Activated CD8-positive, alpha-beta T cell treated with anti-CD3 and anti-CD28 coated beads, Interleukin-2, amount 10 ng/mL, durations not matched to agents 7 days and 5 days (primary cell): ENCODE results near the gene PLXDC2. TPM values are rescaled to one million over a fixed set of nuclear protein-coding genes. Genes with fewer than 3 reads are reported as not detected.

Experiments used
- ATAC-seq: fragments of 150-1000 bp; cut with Tn5 transposase; one replicate; pipeline ENCODE4 v1.10.0; 2021; ENCODE audit warnings: moderate library complexity
- CTCF ChIA-PET: fragments of 350-600 bp; sonication (Branson Sonifier 250); formaldehyde crosslinking; loops from one replicate; lab custom pipeline; 2021; ENCODE audit warnings: antibody characterized with exemption; lab: Charles Lee
- POLR2A ChIA-PET: fragments of 350-600 bp; sonication (Branson Sonifier 250); formaldehyde crosslinking; loops from one replicate; lab custom pipeline; 2021; ENCODE audit warnings: antibody characterized with exemption; lab: Charles Lee
- DNase-seq: peaks from one replicate; pipeline ENCODE4 v3.0.0-alpha.2; 2020
- H3K27ac Mint-ChIP-seq: one replicate; pipeline ENCODE4 v1.8.0; 2021; ENCODE audit warnings: mild to moderate bottlenecking, mixed read lengths
- H3K27me3 Mint-ChIP-seq: one replicate; pipeline ENCODE4 v1.8.0; 2021; ENCODE audit warnings: low read depth, mixed read lengths
- H3K36me3 Mint-ChIP-seq: one replicate; pipeline ENCODE4 v1.8.0; 2021; ENCODE audit warnings: low read depth, mixed read lengths
- H3K4me1 Mint-ChIP-seq: one replicate; pipeline ENCODE4 v1.8.0; 2021; ENCODE audit warnings: low read depth, mixed read lengths
- H3K4me3 Mint-ChIP-seq: one replicate; pipeline ENCODE4 v1.8.0; 2021; ENCODE audit warnings: mild to moderate bottlenecking, mixed read lengths
- H3K9me3 Mint-ChIP-seq: one replicate; pipeline ENCODE4 v1.8.0; 2022; ENCODE audit warnings: mixed read lengths; ENCODE audit not compliant: insufficient read depth
- total RNA-seq, 2 experiments: library from RNA; stranded (reverse); gene quantifications; one replicate each; pipeline ENCODE4 v1.2.3, GENCODE V29; 2021

The PLXDC2 gene
- total RNA-seq, 2 experiments from 2014 or later: 0.05 TPM; not detected in 1

GRCh38 chr10:19961076-19962053 is 145.1 kb downstream of the PLXDC2 start:
- H3K4me3 Mint-ChIP-seq: no peak overlapping the region
- ChIA-PET CTCF (interaction anchor here (0.6 kb wide), 1 partner anchor 1790 kb away, joined by 3 read pairs; no protein-coding TSS in a partner anchor), POLR2A (no interaction called here)
- no peaks in the 10 kb centered on the region for H3K4me1 Mint-ChIP-seq
- ATAC-seq (no peak), DNase-seq (no peak)
- H3K9me3 Mint-ChIP-seq: no peaks in the 10 kb centered on the region
- no peaks in the 10 kb centered on the region for H3K27me3 Mint-ChIP-seq
- H3K36me3 Mint-ChIP-seq: no peaks in the 10 kb centered on the region
- no peak overlapping the region for H3K27ac Mint-ChIP-seq

- ChIA-PET CTCF (no interaction called here), POLR2A (no interaction called here)
- H3K4me3 Mint-ChIP-seq: no peak overlapping the region
- no peaks in the 10 kb centered on the region for H3K9me3 Mint-ChIP-seq
- no peaks in the 10 kb centered on the region for H3K27me3 Mint-ChIP-seq
- H3K27ac Mint-ChIP-seq: no peak overlapping the region
- DNase-seq (no peak), ATAC-seq (no peak)
- no peaks in the 10 kb centered on the region for H3K36me3 Mint-ChIP-seq
- H3K4me1 Mint-ChIP-seq: no peaks in the 10 kb centered on the region
Measured at GRCh38 chr10:19964625-19965024, 148.4 kb downstream of the PLXDC2 start.

DNA sequence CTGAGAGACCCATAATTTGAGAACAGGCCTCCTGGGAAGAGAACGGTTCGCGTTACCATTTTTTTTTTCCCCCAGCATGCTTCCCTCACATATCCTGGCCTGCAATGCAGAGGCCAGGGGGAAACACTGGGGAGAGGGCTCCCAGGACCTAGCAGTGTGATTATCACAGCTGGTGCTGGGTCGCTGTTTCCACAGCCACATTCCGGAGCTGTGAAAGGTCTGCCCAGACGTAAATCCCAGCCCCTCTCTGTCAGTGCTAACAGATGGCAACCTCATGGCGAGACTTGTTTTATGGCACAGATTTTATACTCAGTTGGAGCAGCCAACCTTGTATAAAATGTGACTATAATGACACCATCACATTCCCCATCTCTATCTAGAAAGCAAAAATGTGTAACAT is 150.5 kb downstream of the PLXDC2 start:
- no peaks in the 10 kb centered on the region for H3K27me3 Mint-ChIP-seq
- no peaks in the 10 kb centered on the region for H3K9me3 Mint-ChIP-seq
- CTCF ChIA-PET: no interaction called here
- H3K4me3 Mint-ChIP-seq: no peak overlapping the region
- POLR2A ChIA-PET: no interaction called here
- DNase-seq (no peak), ATAC-seq (no peak)
- H3K36me3 Mint-ChIP-seq: no peaks in the 10 kb centered on the region
- H3K4me1 Mint-ChIP-seq: no peaks in the 10 kb centered on the region
- no peak overlapping the region for H3K27ac Mint-ChIP-seq

- ATAC-seq: no peak
- H3K27me3 Mint-ChIP-seq: no peaks in the 10 kb centered on the region
- CTCF ChIA-PET: no interaction called here
Measured at GRCh38 chr10:19967981-19968380, 151.7 kb downstream of the PLXDC2 start.

DNA sequence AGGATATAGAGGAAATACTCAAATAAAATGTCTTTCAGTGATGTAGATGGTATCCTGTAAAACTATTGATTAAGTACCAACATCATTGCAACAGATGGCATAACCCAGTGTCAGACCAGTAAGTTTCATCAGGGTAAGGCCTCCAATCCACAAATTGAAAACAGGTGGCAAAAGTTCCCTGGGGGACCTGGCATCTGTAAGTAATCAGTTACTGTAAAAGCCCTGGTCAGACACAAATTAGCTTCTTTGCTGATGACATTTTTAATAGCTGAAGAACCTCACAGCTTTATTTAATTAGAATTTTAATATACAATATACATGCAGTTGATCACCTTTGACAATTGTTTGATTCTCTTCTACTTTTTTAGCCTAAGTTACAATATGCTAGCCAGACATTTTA is 152.5 kb downstream of the PLXDC2 start:
- no peak overlapping the region for H3K27ac Mint-ChIP-seq
- ATAC-seq (no peak), DNase-seq (no peak)
- H3K4me1 Mint-ChIP-seq: no peaks in the 10 kb centered on the region
- POLR2A ChIA-PET: no interaction called here
- H3K36me3 Mint-ChIP-seq: no peaks in the 10 kb centered on the region
- CTCF ChIA-PET: no interaction called here
- no peak overlapping the region for H3K4me3 Mint-ChIP-seq
- H3K27me3 Mint-ChIP-seq: no peaks in the 10 kb centered on the region
- H3K9me3 Mint-ChIP-seq: no peaks in the 10 kb centered on the region

More at GRCh38 chr10:19967981-19968380, 151.7 kb downstream of the PLXDC2 start:
- Mint-ChIP-seq H3K36me3 (no peaks in the 10 kb centered on the region), H3K9me3 (no peaks in the 10 kb centered on the region), H3K27ac (no peak overlapping the region), H3K4me1 (no peaks in the 10 kb centered on the region), H3K4me3 (no peak overlapping the region)
- no peak for DNase-seq
- POLR2A ChIA-PET: no interaction called here

DNA sequence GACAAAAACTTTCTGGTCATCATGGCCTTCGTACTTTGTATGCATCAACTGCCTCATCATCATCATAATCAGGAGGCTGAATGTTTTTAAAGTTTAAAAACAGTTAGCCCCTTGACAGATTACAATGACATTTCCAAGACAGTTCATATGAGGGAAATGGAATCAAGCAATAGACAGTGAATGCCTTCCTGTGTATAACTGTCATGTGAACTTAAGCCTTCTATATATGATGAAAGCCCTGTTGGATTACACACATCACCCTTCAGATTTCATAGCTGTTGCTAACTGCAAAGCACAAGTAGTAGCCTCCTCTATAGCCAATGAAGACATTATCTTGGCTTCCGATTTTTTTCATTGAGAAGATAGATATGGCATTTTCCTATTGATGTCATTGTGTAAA is 154.0 kb downstream of the PLXDC2 start:
- H3K9me3 Mint-ChIP-seq: no peaks in the 10 kb centered on the region
- no peak for DNase-seq
- no peak overlapping the region for H3K4me3 Mint-ChIP-seq
- ChIA-PET CTCF (no interaction called here), POLR2A (no interaction called here)
- no peaks in the 10 kb centered on the region for H3K4me1 Mint-ChIP-seq
- no peak for ATAC-seq
- H3K27me3 Mint-ChIP-seq: no peaks in the 10 kb centered on the region
- no peaks in the 10 kb centered on the region for H3K36me3 Mint-ChIP-seq
- H3K27ac Mint-ChIP-seq: no peak overlapping the region

GRCh38 chr10:19970717-19971116 is 154.5 kb downstream of the PLXDC2 start:
- DNase-seq (no peak), ATAC-seq (no peak)
- no peaks in the 10 kb centered on the region for H3K9me3 Mint-ChIP-seq
- CTCF ChIA-PET: no interaction called here
- H3K4me1 Mint-ChIP-seq: no peaks in the 10 kb centered on the region
- H3K4me3 Mint-ChIP-seq: no peak overlapping the region
- H3K27ac Mint-ChIP-seq: no peak overlapping the region
- POLR2A ChIA-PET: no interaction called here
- H3K27me3 Mint-ChIP-seq: no peaks in the 10 kb centered on the region
- H3K36me3 Mint-ChIP-seq: no peaks in the 10 kb centered on the region

GRCh38 chr10:19971343-19972052 is 155.3 kb downstream of the PLXDC2 start:
- H3K9me3 Mint-ChIP-seq: no peaks in the 10 kb centered on the region
- DNase-seq: no peak
- CTCF ChIA-PET: no interaction called here
- POLR2A ChIA-PET: no interaction called here
- H3K36me3 Mint-ChIP-seq: no peaks in the 10 kb centered on the region
- H3K27me3 Mint-ChIP-seq: no peaks in the 10 kb centered on the region
- no peak overlapping the region for H3K27ac Mint-ChIP-seq
- no peaks in the 10 kb centered on the region for H3K4me1 Mint-ChIP-seq
- H3K4me3 Mint-ChIP-seq: no peak overlapping the region
- no peak for ATAC-seq

DNA sequence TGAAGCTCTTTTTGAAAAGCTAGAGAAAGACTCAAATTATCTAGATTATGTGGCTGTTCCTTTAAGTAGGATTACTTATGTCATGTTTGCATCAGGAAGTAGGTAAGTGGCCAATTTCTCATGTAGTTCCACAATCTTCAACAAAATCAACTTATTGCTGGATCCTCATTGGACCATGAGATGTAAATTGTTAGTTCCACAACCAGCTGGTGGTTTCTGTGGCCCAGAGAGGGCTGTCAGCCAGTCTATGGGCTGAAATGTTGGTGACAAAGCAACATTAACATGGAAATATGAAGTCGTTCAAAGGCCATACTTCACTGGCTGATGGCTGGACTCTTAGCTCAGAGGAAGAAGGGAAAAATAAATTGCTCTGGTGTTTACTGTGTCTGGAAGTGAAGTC is 157.9 kb downstream of the PLXDC2 start:
- DNase-seq (no peak), ATAC-seq (no peak)
- H3K36me3 Mint-ChIP-seq: no peaks in the 10 kb centered on the region
- H3K4me3 Mint-ChIP-seq: no peak overlapping the region
- POLR2A ChIA-PET: no interaction called here
- H3K9me3 Mint-ChIP-seq: no peaks in the 10 kb centered on the region
- H3K4me1 Mint-ChIP-seq: no peaks in the 10 kb centered on the region
- no peak overlapping the region for H3K27ac Mint-ChIP-seq
- H3K27me3 Mint-ChIP-seq: no peaks in the 10 kb centered on the region
- CTCF ChIA-PET: no interaction called here

- CTCF ChIA-PET: no interaction called here
- DNase-seq: no peak
- H3K9me3 Mint-ChIP-seq: no peaks in the 10 kb centered on the region
- H3K27ac Mint-ChIP-seq: no peak overlapping the region
- ATAC-seq: no peak
- H3K27me3 Mint-ChIP-seq: no peaks in the 10 kb centered on the region
- H3K36me3 Mint-ChIP-seq: no peaks in the 10 kb centered on the region
- H3K4me1 Mint-ChIP-seq: no peaks in the 10 kb centered on the region
- no peak overlapping the region for H3K4me3 Mint-ChIP-seq
- POLR2A ChIA-PET: no interaction called here
Measured at GRCh38 chr10:19974554-19974953, 158.3 kb downstream of the PLXDC2 start.

DNA sequence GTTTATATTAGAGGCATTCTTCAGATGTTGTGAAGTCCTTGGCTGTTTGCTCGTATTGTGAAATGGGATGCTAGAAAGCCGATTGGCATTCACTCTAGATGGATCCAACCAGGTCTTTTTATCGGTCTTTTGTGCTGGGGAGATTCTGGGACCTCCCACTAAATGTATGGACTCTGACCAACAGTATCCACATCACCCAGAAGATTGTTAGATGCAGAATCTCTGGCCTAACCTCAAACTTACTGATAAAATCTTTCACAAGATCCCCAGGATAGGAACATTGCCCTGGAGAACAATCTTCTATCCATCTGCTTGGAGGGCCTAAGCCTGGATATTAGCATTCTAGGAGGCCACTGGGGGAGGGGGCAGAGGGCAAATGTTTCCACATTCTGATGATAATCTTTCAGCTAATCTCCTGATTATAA is 160.9 kb downstream of the PLXDC2 start:
- Mint-ChIP-seq H3K9me3 (no peaks in the 10 kb centered on the region), H3K36me3 (no peaks in the 10 kb centered on the region), H3K27ac (no peak overlapping the region), H3K27me3 (no peaks in the 10 kb centered on the region), H3K4me1 (no peaks in the 10 kb centered on the region), H3K4me3 (no peak overlapping the region)
- ChIA-PET CTCF (no interaction called here), POLR2A (no interaction called here)
- ATAC-seq (no peak), DNase-seq (no peak)

DNA sequence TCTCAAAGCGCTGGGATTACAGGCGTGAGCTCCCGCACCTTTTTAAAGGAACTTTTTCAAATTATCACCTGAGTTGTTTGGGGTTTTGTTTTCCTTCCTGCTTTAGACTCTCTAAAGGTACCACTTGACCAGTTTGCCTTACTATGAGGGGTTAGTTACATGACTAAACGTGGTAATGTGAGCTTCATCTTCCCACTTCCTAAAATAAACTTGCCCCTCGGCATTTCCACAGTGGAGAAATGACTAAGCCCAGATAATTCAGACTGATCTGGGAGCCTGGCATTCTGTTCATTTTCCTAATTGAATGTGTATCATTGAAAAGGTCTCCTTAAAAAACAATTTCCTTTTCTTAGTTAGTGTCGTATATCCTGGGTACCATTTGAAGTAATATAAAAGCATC is 163.4 kb downstream of the PLXDC2 start:
- DNase-seq: no peak
- no peaks in the 10 kb centered on the region for H3K27me3 Mint-ChIP-seq

More for the DNA sequence above, 163.4 kb downstream of the PLXDC2 start:
- ChIA-PET CTCF (no interaction called here), POLR2A (no interaction called here)
- no peaks in the 10 kb centered on the region for H3K9me3 Mint-ChIP-seq
- H3K4me1 Mint-ChIP-seq: no peaks in the 10 kb centered on the region
- no peak for ATAC-seq
- H3K27ac Mint-ChIP-seq: no peak overlapping the region
- no peak overlapping the region for H3K4me3 Mint-ChIP-seq
- H3K36me3 Mint-ChIP-seq: no peaks in the 10 kb centered on the region
